ENCODE measurements around the gene VWDE. TPM values are rescaled to one million over a fixed set of nuclear protein-coding genes. Genes with fewer than 3 reads are reported as not detected.

VWDE gene
- total RNA-seq, 1 donor, result 0.09 TPM

GRCh38 chr7:12320987-12321647 is 82.5 kb downstream of the VWDE start:
- no peak for TF ChIP-seq CTCF (IDR thresholded peaks at IDR 0.05; ENCODE audit: insufficient read depth, low read length)
- no peak overlapping the region for H3K4me3 ChIP-seq (ENCODE audit: low read depth, low read length)
- DNase-seq (ENCODE audit: low read depth), result peak; percentile 31

GRCh38 chr7:12320241-12320986 is 83.3 kb downstream of the VWDE start:
- TF ChIP-seq CTCF (IDR thresholded peaks at IDR 0.05; ENCODE audit: insufficient read depth, low read length), result no peak
- no peak for DNase-seq (ENCODE audit: low read depth)
- no peak overlapping the region for H3K4me3 ChIP-seq (ENCODE audit: low read depth, low read length)

DNA sequence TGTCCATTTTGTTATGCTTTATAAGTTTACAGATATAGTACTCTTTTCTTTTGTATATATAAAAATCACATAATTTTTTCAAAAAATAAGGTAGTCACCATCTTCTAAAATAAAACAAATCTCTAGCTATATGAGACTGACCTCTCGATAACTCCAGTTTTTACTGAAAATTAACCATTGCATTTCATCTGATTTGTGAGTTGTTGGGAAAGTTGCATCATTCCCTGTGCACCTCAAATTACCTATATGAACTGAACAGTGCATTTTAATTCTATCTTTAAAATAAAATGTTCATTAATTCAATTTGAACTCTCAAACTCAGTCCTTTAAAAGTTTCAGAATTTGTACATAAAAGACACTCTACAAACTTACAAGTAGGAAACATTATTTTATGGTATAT is 86.0 kb downstream of the VWDE start:
- no peak overlapping the region for H3K4me3 ChIP-seq (ENCODE audit: low read depth, low read length)
- TF ChIP-seq CTCF (IDR thresholded peaks at IDR 0.05; ENCODE audit: insufficient read depth, low read length), result no peak
- DNase-seq (ENCODE audit: low read depth), result no peak

DNA sequence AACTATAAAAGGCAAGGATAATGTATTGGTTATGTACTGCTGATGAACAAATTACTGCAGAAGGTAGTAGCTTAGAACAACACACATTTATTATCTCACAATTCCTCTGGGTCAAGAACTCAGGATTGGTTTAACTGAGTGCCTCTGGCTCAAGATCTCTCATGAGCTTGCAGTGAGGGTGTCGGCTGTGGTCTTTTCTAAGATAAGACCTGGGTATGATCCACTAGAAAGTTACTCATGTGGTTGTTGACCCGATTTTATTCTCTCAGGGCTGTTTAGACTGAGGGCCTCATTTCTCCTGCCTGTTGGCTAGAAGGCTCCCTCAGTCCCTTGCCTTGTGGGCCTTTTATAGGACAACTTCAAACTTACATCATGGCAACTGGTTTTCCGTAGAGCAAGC is 86.7 kb downstream of the VWDE start:
- no peak for TF ChIP-seq CTCF (IDR thresholded peaks at IDR 0.05; ENCODE audit: insufficient read depth, low read length)
- DNase-seq (ENCODE audit: low read depth), result no peak
- H3K4me3 ChIP-seq (ENCODE audit: low read depth, low read length), result no peak overlapping the region

DNA sequence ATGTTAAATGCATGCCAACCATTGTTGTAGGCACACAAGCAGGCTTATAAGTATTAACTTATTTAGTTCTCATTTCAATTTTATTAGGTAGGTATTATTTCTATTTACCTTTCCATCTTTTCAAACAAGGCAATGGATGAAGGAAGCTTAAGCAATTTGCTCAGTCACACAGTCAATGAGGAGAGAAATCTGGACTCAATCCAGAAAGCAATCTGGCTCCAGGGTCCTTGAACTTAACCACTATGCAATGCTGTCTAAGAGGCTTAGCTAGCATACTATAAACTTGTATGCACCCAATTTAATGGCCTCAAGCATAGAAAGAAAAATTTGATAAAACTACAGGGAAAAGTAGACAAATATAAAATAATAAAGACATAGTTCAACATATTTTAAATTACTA is 88.6 kb downstream of the VWDE start:
- TF ChIP-seq CTCF (IDR thresholded peaks at IDR 0.05; ENCODE audit: insufficient read depth, low read length), result no peak
- no peak for DNase-seq (ENCODE audit: low read depth)
- H3K4me3 ChIP-seq (ENCODE audit: low read depth, low read length), result no peak overlapping the region

GRCh38 chr7:12314199-12314598 is 89.5 kb downstream of the VWDE start:
- TF ChIP-seq CTCF (IDR thresholded peaks at IDR 0.05; ENCODE audit: insufficient read depth, low read length), result no peak
- no peak for DNase-seq (ENCODE audit: low read depth)
- no peak overlapping the region for H3K4me3 ChIP-seq (ENCODE audit: low read depth, low read length)
